HG03108 (cell line): Measurements from ENCODE around the gene TBX10.
"Not testable (repeated sequence)": the region's sequence is repeated elsewhere in the genome, so short reads cannot be mapped to it uniquely, and the experiment has no call there.

Experiments
- ATAC-seq: cut with Tn5 transposase; IDR thresholded peaks from one replicate; pipeline ENCODE4 v1.9.1; 2021; ENCODE audit warnings: moderate library complexity; ENCODE audit not compliant: unreplicated experiment

Gene TBX10

GRCh38 chr11:67632175-67632981 lies 7.2 kb downstream of the TBX10 start:
- ATAC-seq, result no peak

GRCh38 chr11:67631853-67632174 lies 7.7 kb downstream of the TBX10 start:
- ATAC-seq, result no peak

GRCh38 chr11:67631411-67631810 lies 8.2 kb downstream of the TBX10 start:
- ATAC-seq, result no peak

GRCh38 chr11:67630943-67631331 lies 8.6 kb downstream of the TBX10 start:
- ATAC-seq, result no peak

GRCh38 chr11:67630228-67630942 lies 9.2 kb downstream of the TBX10 start:
- ATAC-seq, result peak; percentile 51

- ATAC-seq, result peak; percentile 28
Observed at GRCh38 chr11:67629386-67630227, 10.0 kb downstream of the TBX10 start, which contains the start of gene NUDT8. Gene NUDT8 (minus strand): TSS chr11:67629937. CDS start chr11:67629911, 26 bp downstream.

- ATAC-seq, result no peak
Observed at GRCh38 chr11:67628710-67629385, 10.7 kb downstream of the TBX10 start.

- no peak for ATAC-seq
Observed at GRCh38 chr11:67627812-67628624, 11.5 kb downstream of the TBX10 start.

- no peak for ATAC-seq
Observed at GRCh38 chr11:67627441-67627811, 12.1 kb downstream of the TBX10 start.

- ATAC-seq, result no peak
Observed at GRCh38 chr11:67626970-67627369, 12.6 kb downstream of the TBX10 start.

GRCh38 chr11:67626131-67626833 lies 13.3 kb downstream of the TBX10 start:
- not testable (repeated sequence) for ATAC-seq

GRCh38 chr11:67623795-67624194 lies 15.8 kb downstream of the TBX10 start:
- not testable (repeated sequence) for ATAC-seq

- ATAC-seq, result not testable (repeated sequence)
Observed at GRCh38 chr11:67622905-67623304, 16.7 kb downstream of the TBX10 start.

GRCh38 chr11:67621928-67622327 lies 17.6 kb downstream of the TBX10 start:
- not testable (repeated sequence) for ATAC-seq

- not testable (repeated sequence) for ATAC-seq
Observed at GRCh38 chr11:67620621-67621020, 18.9 kb downstream of the TBX10 start.

GRCh38 chr11:67619683-67620618 lies 19.6 kb downstream of the TBX10 start:
- not testable (repeated sequence) for ATAC-seq

GRCh38 chr11:67618901-67619659 lies 20.5 kb downstream of the TBX10 start:
- not testable (repeated sequence) for ATAC-seq
